Activated T-cell treated with anti-CD3 and anti-CD28 coated beads for 24 hours (primary cell): Measurements from ENCODE around the gene DBF4B.
"Not testable (repeated sequence)": the region's sequence is repeated elsewhere in the genome, so short reads cannot be mapped to it uniquely, and the experiment has no call there.

Experiments used
- DNase-seq: peaks from one replicate; pipeline ENCODE4 v3.0.0-alpha.2; 2020; ENCODE audit warnings: low read depth

Gene DBF4B

GRCh38 chr17:44708401-44709263 lies at the start of gene DBF4B:
Gene DBF4B, plus strand, starts transcription at chr17:44708665. Its CDS starts 156 bp downstream, at chr17:44708821.
- DNase-seq, result peak; percentile 81

DNA sequence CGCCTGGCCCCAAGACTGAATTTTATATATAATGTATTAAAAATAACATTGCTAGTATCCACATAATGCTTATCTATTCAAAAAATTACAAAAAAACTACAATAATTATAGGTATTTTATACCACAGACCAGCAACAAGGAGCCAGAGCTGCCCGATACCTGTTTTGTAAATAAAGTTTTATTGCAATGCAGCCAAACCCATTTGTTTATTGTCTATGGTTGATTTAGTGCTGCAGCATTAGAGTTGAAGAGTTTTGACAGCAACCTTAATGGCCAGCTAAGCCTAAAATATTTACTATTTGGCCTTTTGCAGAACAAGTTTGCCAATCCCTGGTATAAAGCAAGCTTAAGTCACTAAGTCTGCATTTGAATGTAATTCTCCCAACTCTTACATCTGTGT lies 46.6 kb upstream of the DBF4B start:
- no peak for DNase-seq

DNA sequence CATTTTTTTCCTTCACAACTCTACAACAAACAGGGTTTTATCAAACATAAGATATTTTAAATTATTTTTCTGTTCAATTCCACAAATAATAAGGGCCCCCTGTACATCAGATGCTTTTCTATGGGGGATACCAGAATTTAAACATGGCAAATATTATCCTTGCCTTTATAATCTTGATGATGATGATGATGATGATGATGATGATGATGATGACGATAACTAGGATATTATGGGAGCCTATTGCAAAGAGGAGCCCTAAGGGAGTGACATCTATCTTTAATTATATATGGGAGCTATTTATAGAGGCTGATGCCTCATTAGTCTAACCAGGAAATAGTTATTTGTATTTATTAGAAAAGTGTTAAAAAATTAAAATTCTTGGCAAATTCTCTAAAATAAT lies 45.4 kb upstream of the DBF4B start:
- no peak for DNase-seq

DNA sequence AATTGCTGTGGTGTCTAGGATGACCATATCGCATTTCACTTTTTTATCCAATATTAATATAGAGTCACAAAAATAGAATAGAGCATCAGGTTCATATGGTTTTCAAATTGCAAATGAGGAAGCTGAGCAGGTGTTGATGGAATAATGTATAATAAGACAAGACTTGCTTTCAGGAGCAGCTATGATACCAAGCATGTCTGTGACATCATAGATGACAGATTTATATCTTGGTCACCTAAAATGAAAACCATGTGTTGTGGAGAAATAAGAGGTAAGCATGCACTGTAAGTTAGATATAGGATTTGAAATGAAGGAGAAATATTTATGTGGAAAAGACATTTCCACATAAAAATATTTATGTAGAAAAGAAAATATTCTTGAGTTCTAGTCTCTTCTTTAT lies 43.6 kb upstream of the DBF4B start:
- no peak for DNase-seq

DNA sequence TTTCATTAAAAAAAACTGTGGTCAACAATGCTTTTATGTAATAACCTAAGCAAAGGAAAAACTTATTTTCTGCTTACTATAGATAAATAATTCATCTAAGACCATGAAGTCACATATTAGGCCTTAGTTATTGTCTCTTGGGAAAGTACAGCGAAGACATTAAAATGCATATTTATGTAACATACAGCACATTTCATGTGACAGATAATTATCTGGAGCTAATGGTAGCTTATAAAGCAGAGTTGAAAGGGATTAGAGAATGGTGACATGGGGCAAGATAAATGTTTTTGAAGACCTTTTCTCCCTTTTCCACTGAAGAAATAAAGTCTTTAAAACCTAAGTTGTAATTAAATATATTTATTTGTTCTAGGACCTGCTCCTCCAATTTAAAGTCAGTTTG lies 42.5 kb upstream of the DBF4B start:
- no peak for DNase-seq

- no peak for DNase-seq
Observed at GRCh38 chr17:44672479-44673093, 35.9 kb upstream of the DBF4B start.

GRCh38 chr17:44673893-44674292 lies 34.6 kb upstream of the DBF4B start:
- DNase-seq, result no peak

- DNase-seq, result no peak
Observed at GRCh38 chr17:44677136-44677535, 31.3 kb upstream of the DBF4B start.

DNA sequence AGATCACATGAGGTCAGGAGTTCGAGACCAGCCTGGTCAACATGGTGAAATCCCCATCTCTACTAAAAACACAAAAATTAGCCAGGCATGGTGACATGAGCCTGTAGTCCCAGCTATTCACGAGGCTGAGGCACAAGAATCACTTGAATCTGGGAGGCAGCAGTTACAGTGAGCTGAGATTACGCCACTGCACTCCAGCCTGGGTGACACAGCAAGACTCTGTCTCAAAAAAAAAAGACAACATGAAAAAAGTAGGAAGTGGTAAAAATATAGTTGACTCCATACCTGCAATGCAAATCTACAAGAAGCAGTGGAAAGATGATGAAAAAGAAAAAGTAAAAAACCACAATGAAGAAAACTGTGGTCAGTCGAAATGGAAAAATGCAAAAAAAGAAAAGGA lies 25.2 kb upstream of the DBF4B start:
- DNase-seq, result not testable (repeated sequence)

DNA sequence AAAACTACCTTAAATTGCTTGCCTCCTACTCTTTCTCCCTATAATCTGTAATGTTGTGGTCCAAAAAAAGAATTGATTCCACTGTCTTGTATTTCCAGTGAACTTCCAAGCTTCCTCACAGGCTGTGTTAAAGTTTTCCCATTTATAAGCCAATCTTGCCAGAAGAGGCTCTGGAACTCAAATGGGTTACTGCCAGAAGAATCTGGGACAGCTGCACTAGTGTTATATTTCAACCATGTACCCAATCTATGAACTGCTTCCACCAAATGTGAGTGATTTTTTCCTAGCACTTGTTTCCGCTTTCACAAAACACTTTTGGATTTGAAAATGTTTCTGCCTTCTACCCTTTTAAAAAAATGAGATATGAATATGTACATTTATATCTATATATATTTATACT lies 20.7 kb upstream of the DBF4B start:
- DNase-seq, result no peak

DNA sequence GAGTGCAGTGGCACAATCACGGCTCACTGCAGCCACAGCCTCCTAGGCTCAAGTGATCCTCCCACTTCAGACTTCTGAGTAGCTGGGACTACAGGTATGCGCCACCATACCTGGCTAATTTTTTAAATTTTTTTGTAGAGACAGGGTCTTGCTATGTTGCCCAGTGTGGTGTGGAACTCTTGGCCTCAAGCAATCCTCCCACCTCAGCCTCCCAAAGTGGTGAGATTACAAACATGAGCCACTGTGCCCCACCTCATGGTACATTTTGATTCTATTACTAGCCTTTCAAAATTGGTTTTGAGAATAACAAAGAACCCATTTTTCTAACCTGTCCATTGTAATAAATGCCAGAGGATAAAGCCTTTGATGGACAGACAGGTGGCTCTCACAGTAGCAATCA lies 20.3 kb upstream of the DBF4B start:
- no peak for DNase-seq

- DNase-seq, result no peak
Observed at GRCh38 chr17:44688675-44689476, 19.6 kb upstream of the DBF4B start.

GRCh38 chr17:44689477-44690217 lies 18.8 kb upstream of the DBF4B start, which contains the start of gene CCDC43:
Gene CCDC43, minus strand, starts transcription at chr17:44689776. Its CDS starts 23 bp downstream, at chr17:44689753.
- peak; percentile 89 for DNase-seq

- DNase-seq, result not testable (repeated sequence)
Observed at GRCh38 chr17:44690746-44691306, 17.6 kb upstream of the DBF4B start.

- DNase-seq, result no peak
Observed at GRCh38 chr17:44693609-44694008, 14.9 kb upstream of the DBF4B start.

- DNase-seq, result not testable (repeated sequence)
Observed at GRCh38 chr17:44700288-44700687, 8.2 kb upstream of the DBF4B start.

- no peak for DNase-seq
Observed at GRCh38 chr17:44707755-44708400, 587 bp upstream of the DBF4B start.

DNA sequence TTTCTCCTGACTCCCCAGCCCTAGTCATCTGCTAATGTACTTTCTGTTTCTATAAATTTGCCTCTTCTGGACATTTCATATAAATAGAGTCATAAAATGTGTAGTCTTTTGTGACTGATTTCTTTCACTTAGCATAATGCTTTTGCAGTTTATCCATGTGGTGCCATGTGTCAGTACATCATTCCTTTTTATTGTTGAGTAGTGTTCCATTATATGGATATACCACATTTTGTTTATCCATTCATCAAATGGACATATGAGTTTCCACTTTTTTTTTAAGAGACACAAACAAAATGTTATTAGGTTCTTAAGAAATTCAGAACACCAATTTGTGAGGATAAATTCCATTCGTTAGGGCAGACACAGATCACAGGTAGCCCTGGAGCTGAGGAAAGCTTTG lies 11.0 kb downstream of the DBF4B start:
- DNase-seq, result no peak

- no peak for DNase-seq
Observed at GRCh38 chr17:44722254-44722653, 13.8 kb downstream of the DBF4B start.

- not testable (repeated sequence) for DNase-seq
Observed at GRCh38 chr17:44726121-44726520, 17.7 kb downstream of the DBF4B start.

- DNase-seq, result no peak
Observed at GRCh38 chr17:44733753-44734152, 25.3 kb downstream of the DBF4B start.
